Hepatocyte (in vitro differentiated cells): ENCODE measurements around the gene TMED8.

Source experiments
- EZH2 ChIP-seq: fragments of 200-600 bp; sonication (generic); IDR thresholded peaks from 2 replicates; pipeline ENCODE4 v1.6.1; 2016; ENCODE audit warnings: antibody characterized with exemption, mild to moderate bottlenecking, borderline replicate concordance
- EZH2phosphoT487 ChIP-seq: fragments of 200-600 bp; sonication (generic); IDR thresholded peaks from one replicate; pipeline ENCODE4 v1.6.1; 2018; ENCODE audit warnings: antibody characterized with exemption, mild to moderate bottlenecking, low read depth, moderate library complexity; ENCODE audit not compliant: unreplicated experiment, severe bottlenecking
- TF ChIP-seq, protein P1 (sequence below): fragments of 200-600 bp; sonication (generic); IDR thresholded peaks from 2 replicates; pipeline ENCODE4 v1.5.1; 2016; ENCODE audit warnings: antibody characterized with exemption, mild to moderate bottlenecking; ENCODE audit not compliant: poor library complexity

DNA sequence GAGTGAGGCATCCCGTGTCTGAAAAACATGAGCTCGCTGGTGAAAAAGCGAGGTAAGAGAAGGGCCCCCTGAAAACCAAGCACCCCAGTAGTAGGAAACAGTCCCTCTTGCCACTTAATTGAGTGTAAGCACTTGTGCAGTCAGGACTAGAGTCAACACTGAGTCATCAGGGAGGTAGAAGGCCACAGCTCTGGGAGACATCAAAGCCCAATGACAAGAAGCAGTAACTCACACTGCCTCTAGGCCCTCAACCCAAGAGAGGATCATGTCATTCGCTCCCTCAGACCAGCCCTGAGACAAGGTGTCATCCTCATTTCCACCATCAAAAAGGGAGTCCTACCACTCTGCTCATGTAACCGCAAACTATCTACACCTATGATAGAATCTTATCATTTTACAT, 74.0 kb downstream of the TMED8 start:
- TF ChIP-seq, protein P1, sequence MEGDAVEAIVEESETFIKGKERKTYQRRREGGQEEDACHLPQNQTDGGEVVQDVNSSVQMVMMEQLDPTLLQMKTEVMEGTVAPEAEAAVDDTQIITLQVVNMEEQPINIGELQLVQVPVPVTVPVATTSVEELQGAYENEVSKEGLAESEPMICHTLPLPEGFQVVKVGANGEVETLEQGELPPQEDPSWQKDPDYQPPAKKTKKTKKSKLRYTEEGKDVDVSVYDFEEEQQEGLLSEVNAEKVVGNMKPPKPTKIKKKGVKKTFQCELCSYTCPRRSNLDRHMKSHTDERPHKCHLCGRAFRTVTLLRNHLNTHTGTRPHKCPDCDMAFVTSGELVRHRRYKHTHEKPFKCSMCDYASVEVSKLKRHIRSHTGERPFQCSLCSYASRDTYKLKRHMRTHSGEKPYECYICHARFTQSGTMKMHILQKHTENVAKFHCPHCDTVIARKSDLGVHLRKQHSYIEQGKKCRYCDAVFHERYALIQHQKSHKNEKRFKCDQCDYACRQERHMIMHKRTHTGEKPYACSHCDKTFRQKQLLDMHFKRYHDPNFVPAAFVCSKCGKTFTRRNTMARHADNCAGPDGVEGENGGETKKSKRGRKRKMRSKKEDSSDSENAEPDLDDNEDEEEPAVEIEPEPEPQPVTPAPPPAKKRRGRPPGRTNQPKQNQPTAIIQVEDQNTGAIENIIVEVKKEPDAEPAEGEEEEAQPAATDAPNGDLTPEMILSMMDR, result no peak
- TF ChIP-seq EZH2phosphoT487, result no peak
- no peak for TF ChIP-seq EZH2
